Gastrocnemius medialis (tissue), 4 donors: ENCODE data around the gene GABRD.

Source experiments
- POLR2A ChIP-seq, 2 donors: fragments of 450-650 bp; IDR thresholded peaks; one replicate each; pipeline ENCODE4 v1.6.1; 2017; ENCODE audit warnings: antibody characterized with exemption in 2 of 2, mild to moderate bottlenecking in 2 of 2, moderate library complexity in 2 of 2
- TF ChIP-seq, protein P1 (sequence below), 5 experiments: fragments of 450-650 bp in 3 of 5; fragments of 200-600 bp in 2 of 5; sonication (generic) in 2 of 5; IDR thresholded peaks in 4 of 5; conservative IDR thresholded peaks in 1 of 5; 1 replicate in 4 of 5; 2 replicates in 1 of 5; pipeline ENCODE4 v1.5.1; 2016 to 2019; ENCODE audit warnings: antibody characterized with exemption in 5 of 5, mild to moderate bottlenecking in 3 of 5, moderate library complexity in 3 of 5

DNA sequence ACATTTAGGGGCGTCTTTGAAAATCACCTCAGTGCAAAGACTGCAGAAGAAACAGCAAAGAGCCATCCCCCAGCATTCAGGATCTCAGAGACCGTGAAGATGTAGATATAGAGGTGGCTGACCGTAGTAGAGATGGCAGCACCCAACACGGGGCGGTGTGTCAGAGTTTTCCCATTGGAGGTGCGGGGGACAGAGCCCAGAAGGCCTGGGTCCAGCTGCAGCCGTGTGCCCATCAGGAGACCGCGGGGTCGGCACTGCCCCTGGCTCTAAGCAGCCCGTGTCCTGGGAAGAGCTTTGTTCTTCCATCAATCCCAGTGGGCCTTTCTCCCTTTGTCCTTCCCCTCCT lies 1.1 kb downstream of the GABRD start:
- TF ChIP-seq, protein P1, sequence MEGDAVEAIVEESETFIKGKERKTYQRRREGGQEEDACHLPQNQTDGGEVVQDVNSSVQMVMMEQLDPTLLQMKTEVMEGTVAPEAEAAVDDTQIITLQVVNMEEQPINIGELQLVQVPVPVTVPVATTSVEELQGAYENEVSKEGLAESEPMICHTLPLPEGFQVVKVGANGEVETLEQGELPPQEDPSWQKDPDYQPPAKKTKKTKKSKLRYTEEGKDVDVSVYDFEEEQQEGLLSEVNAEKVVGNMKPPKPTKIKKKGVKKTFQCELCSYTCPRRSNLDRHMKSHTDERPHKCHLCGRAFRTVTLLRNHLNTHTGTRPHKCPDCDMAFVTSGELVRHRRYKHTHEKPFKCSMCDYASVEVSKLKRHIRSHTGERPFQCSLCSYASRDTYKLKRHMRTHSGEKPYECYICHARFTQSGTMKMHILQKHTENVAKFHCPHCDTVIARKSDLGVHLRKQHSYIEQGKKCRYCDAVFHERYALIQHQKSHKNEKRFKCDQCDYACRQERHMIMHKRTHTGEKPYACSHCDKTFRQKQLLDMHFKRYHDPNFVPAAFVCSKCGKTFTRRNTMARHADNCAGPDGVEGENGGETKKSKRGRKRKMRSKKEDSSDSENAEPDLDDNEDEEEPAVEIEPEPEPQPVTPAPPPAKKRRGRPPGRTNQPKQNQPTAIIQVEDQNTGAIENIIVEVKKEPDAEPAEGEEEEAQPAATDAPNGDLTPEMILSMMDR (IDR thresholded peaks at IDR 0.05 in 4 of 5, conservative IDR thresholded peaks at IDR 0.05 in 1 of 5), result no peak
- no peak for TF ChIP-seq POLR2A (IDR thresholded peaks at IDR 0.05)
